Sigmoid colon (tissue), 7 donors: ENCODE results near the gene SGSM2. TPM values are rescaled to one million over a fixed set of nuclear protein-coding genes. Genes with fewer than 3 reads are reported as not detected.

Experiments used
- DNase-seq: peaks from one replicate; pipeline ENCODE4 v3.0.0-alpha.2; 2019
- H3K27ac ChIP-seq, 4 donors: fragments of 200-600 bp; sonication (generic); one replicate each; pipeline ENCODE4 v1.5.1; 2016 to 2019; ENCODE audit warnings: mild to moderate bottlenecking in 1 of 4
- H3K27me3 ChIP-seq, 3 donors: fragments of 200-600 bp; sonication (generic); one replicate each; pipeline ENCODE4 v1.5.1; 2019; ENCODE audit warnings: mild to moderate bottlenecking in 1 of 3
- H3K36me3 ChIP-seq, 4 donors: fragments of 200-600 bp; sonication (generic); one replicate each; pipeline ENCODE4 v1.5.1; 2016 to 2019
- H3K4me1 ChIP-seq, 4 donors: fragments of 200-600 bp; sonication (generic); one replicate each; pipeline ENCODE4 v1.5.1; 2017 to 2019
- H3K4me3 ChIP-seq, 4 donors: fragments of 200-600 bp; sonication (generic); one replicate each; pipeline ENCODE4 v1.5.1; 2017 to 2019; ENCODE audit warnings: mild to moderate bottlenecking in 2 of 4, moderate library complexity in 1 of 4
- H3K9me3 ChIP-seq, 4 donors: fragments of 200-600 bp in 3 of 4; sonication (generic) in 3 of 4; one replicate each; pipeline versions ENCODE4 v1.5.1 to v1.6.1; 2013 to 2019
- CTCF ChIP-seq, 4 experiments: fragments of 450-650 bp in 3 of 4; fragments of 200-600 bp in 1 of 4; IDR thresholded peaks; one replicate each; pipeline ENCODE4 v1.5.1; 2016 to 2019; ENCODE audit warnings: antibody characterized with exemption in 4 of 4, mild to moderate bottlenecking in 3 of 4, moderate library complexity in 2 of 4
- EP300 ChIP-seq, 4 donors: sonication (generic); formaldehyde crosslinking; IDR thresholded peaks; one replicate each; pipeline ENCODE4 v1.6.1; 2017; ENCODE audit warnings: antibody characterized with exemption in 4 of 4
- POLR2A ChIP-seq, 2 donors: fragments of 450-650 bp; IDR thresholded peaks; one replicate each; pipeline ENCODE4 v1.6.1; 2016; ENCODE audit warnings: antibody characterized with exemption in 2 of 2, mild to moderate bottlenecking in 2 of 2, moderate library complexity in 2 of 2
- POLR2AphosphoS5 ChIP-seq, 4 donors: sonication (generic); formaldehyde crosslinking; IDR thresholded peaks; one replicate each; pipeline ENCODE4 v1.6.1; 2017; ENCODE audit warnings: antibody characterized with exemption in 4 of 4
- WGBS, 2 donors: extraction: QIAGEN DNeasy Blood & Tissue Kit; methylation state at CpG; one replicate each; pipeline ENCODE4 v1.1.7; 2013; 5-methylcytosine and 5-hydroxymethylcytosine counted together
- intact Hi-C: fragments of 100-400 bp; cut with DNase I; formaldehyde crosslinking; loops from one replicate; pipeline ENCODE4 v1.15.1; 2023
- polyA plus RNA-seq, 3 donors: library from polyadenylated mRNA; stranded (reverse); fragments of 200-250 nt; gene quantifications; one replicate each; pipeline ENCODE4 v1.2.3, GENCODE V29; 2013
- total RNA-seq, 4 donors: library from RNA; depleted of rRNA; stranded (reverse); fragments of >200 nt; gene quantifications; one replicate each; pipeline ENCODE4 v1.1.0, GENCODE V29; 2016
- donor health status: healthy with polysubstance abuse.
- donor health status: Bipolar disorder and iron deficiency.
- donor health status: healthy.

The SGSM2 gene
- total RNA-seq (10 to 100 TPM; 25.5 to 79.8 (median 54.9) TPM), polyA plus RNA-seq (10 to 100 TPM in 2 of 3 donors, 1 to 10 TPM in 1; 6.2 to 43.9 (median 12.0) TPM)

- peak; percentile 85 for DNase-seq
- Histone ChIP-seq H3K36me3 (peaks cover 5 to 39% (median 27%) of the 10 kb centered on the region in 4 donors), H3K9me3 (no peaks in the 10 kb centered on the region), H3K4me1 (peaks cover 0 to 33% (median 20%) of the 10 kb centered on the region in 4 donors), H3K27me3 (no peaks in the 10 kb centered on the region), H3K4me3 (peak within 1 kb of the TSS; percentile 66 to 100 (median 96)), H3K27ac (peak within 1 kb of the TSS; percentile 89 to 97 (median 93))
- WGBS, 2 donors: 1% methylated on average over 77 of the region's 77 CpGs
- TF ChIP-seq POLR2A (IDR thresholded peaks at IDR 0.05): no peak
- peak; percentile 2 to 35 (median 7) for TF ChIP-seq POLR2AphosphoS5 (IDR thresholded peaks at IDR 0.05)
- TF ChIP-seq CTCF (IDR thresholded peaks at IDR 0.05): no peak
- intact Hi-C loops: loop anchor here (2.0 to 10.0 kb wide), 2 partner anchors 34 to 78 kb away; partner anchors contain the start of genes SMG6 and SRR
Observed at GRCh38 chr17:2336852-2337543, at the start of gene SGSM2. TSS of gene SGSM2 (plus strand) at chr17:2337501. CDS start at chr17:2337689, 188 bp downstream.

GRCh38 chr17:2289878-2290478, 47.3 kb upstream of the SGSM2 start:
- 93 to 94% methylated on average over 5 of the region's 5 CpGs for WGBS, 2 donors
- Histone ChIP-seq H3K9me3 (no peaks in the 10 kb centered on the region), H3K27ac (no peak overlapping the region), H3K36me3 (peaks cover 6 to 83% (median 13%) of the 10 kb centered on the region in 4 donors), H3K27me3 (no peaks in the 10 kb centered on the region), H3K4me3 (no peak overlapping the region), H3K4me1 (no peaks in the 10 kb centered on the region)
- no peak for DNase-seq
- intact Hi-C loops: no loop called here
- no peak for TF ChIP-seq EP300 (IDR thresholded peaks at IDR 0.05)
- TF ChIP-seq POLR2A (IDR thresholded peaks at IDR 0.05): no peak
- no peak for TF ChIP-seq CTCF (IDR thresholded peaks at IDR 0.05)
- TF ChIP-seq POLR2AphosphoS5 (IDR thresholded peaks at IDR 0.05): no peak

GRCh38 chr17:2292100-2292499, 45.2 kb upstream of the SGSM2 start:
- no peaks in the 10 kb centered on the region for H3K27me3 ChIP-seq
- H3K4me3 ChIP-seq: no peak overlapping the region
- no peak for TF ChIP-seq POLR2AphosphoS5 (IDR thresholded peaks at IDR 0.05)
- no peak for TF ChIP-seq CTCF (IDR thresholded peaks at IDR 0.05)
- TF ChIP-seq EP300 (IDR thresholded peaks at IDR 0.05): no peak
- TF ChIP-seq POLR2A (IDR thresholded peaks at IDR 0.05): no peak
- H3K4me1 ChIP-seq: no peaks in the 10 kb centered on the region
- no peak overlapping the region for H3K27ac ChIP-seq
- peaks cover 6 to 96% (median 13%) of the 10 kb centered on the region in 4 donors for H3K36me3 ChIP-seq
- no peaks in the 10 kb centered on the region for H3K9me3 ChIP-seq
- 88 to 92% methylated on average over 2 of the region's 2 CpGs for WGBS, 2 donors
- no peak for DNase-seq
- intact Hi-C loops: no loop called here

- no peak for TF ChIP-seq CTCF (IDR thresholded peaks at IDR 0.05)
- TF ChIP-seq EP300 (IDR thresholded peaks at IDR 0.05): no peak
- no peak for TF ChIP-seq POLR2AphosphoS5 (IDR thresholded peaks at IDR 0.05)
- TF ChIP-seq POLR2A (IDR thresholded peaks at IDR 0.05): no peak
- DNase-seq: no peak
- intact Hi-C loops: no loop called here
- Histone ChIP-seq H3K4me1 (no peaks in the 10 kb centered on the region), H3K4me3 (no peak overlapping the region), H3K9me3 (no peaks in the 10 kb centered on the region), H3K36me3 (peaks cover 14 to 97% (median 21%) of the 10 kb centered on the region in 4 donors), H3K27me3 (no peaks in the 10 kb centered on the region), H3K27ac (no peak overlapping the region)
- WGBS, 2 donors: 80 to 82% methylated on average over 1 of the region's 1 CpG
Observed at GRCh38 chr17:2295575-2295974, 41.7 kb upstream of the SGSM2 start.
